ENCODE results near the gene CCIN.

CCIN gene

GRCh38 chr9:36161187-36161586 lies 8.0 kb upstream of the CCIN start:
- Histone ChIP-seq H3K9me3 (ENCODE audit: insufficient read depth, low read length) (peaks cover 6% of the 10 kb centered on the region), H3K4me1 (ENCODE audit: insufficient read depth, insufficient read length) (peaks cover 18% of the 10 kb centered on the region), H3K9ac (ENCODE audit: insufficient read length, low read depth) (no peak overlapping the region), H3K27me3 (ENCODE audit: insufficient read depth, insufficient read length) (no peaks in the 10 kb centered on the region), H3K36me3 (ENCODE audit: insufficient read depth, insufficient read length, low read length) (peaks cover 20% of the 10 kb centered on the region), H3K4me3 (ENCODE audit: insufficient read length, low read depth) (no peak overlapping the region)
- TF ChIP-seq SUZ12 (IDR thresholded peaks at IDR 0.05; ENCODE audit: extremely low read depth, insufficient read depth, insufficient read length) (no peak), ZNF274 (IDR thresholded peaks at IDR 0.05; ENCODE audit: low read depth, low read length) (no peak), YY1 (IDR thresholded peaks at IDR 0.05; ENCODE audit: insufficient read depth, insufficient read length) (no peak)
- no peak for DNase-seq (ENCODE audit: low read depth, low spot score)

- peaks cover 14% of the 10 kb centered on the region for H3K36me3 ChIP-seq (ENCODE audit: insufficient read depth, insufficient read length, low read length)
- H3K4me1 ChIP-seq (ENCODE audit: insufficient read depth, insufficient read length), result peaks cover 18% of the 10 kb centered on the region
Observed at GRCh38 chr9:36162211-36162738, 6.9 kb upstream of the CCIN start.

DNA sequence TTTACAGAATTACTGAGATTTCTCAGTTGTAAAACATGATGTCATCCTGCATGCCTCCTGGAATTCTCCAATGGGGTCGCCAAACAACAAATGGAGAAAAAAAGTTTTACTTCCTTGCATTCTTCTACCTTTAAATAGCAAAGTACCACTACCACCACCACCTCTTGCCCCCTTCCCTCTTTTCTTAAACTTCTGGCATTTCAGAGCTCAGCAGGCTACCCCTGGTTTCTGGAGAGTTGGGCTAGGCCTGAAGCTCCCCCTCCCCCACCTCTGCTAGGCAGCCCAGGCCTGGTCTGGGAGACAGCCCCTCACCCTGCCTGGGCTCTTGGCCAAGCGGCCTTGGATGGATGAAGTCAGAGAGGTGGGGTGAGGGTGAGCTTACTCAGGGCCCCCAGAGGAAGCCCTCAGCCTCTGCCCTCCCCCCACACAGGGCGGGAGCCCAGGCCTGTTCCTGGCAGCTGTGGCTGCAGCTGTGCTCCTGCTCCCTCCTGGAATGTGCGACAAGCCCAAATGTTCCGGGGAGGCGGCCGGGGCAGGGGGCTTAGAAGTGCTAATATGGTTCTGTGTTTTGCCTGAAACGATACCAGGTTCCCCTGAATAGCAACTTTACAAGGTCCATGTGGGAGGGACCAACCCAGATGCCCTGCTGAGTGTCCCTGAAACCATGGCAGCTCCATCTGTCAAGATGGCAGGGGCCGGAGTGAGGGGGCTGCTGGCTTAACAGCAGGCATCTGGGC lies 6.0 kb upstream of the CCIN start:
- Histone ChIP-seq H3K9me3 (ENCODE audit: insufficient read depth, low read length) (no peaks in the 10 kb centered on the region), H3K4me3 (ENCODE audit: insufficient read length, low read depth) (no peak overlapping the region), H3K36me3 (ENCODE audit: insufficient read depth, insufficient read length, low read length) (peaks cover 11% of the 10 kb centered on the region), H3K4me1 (ENCODE audit: insufficient read depth, insufficient read length) (peaks cover 18% of the 10 kb centered on the region), H3K9ac (ENCODE audit: insufficient read length, low read depth) (peak overlapping the region; percentile 4), H3K27me3 (ENCODE audit: insufficient read depth, insufficient read length) (no peaks in the 10 kb centered on the region)
- DNase-seq (ENCODE audit: low read depth, low spot score), result peak; percentile 96
- TF ChIP-seq YY1 (IDR thresholded peaks at IDR 0.05; ENCODE audit: insufficient read depth, insufficient read length) (no peak), SUZ12 (IDR thresholded peaks at IDR 0.05; ENCODE audit: extremely low read depth, insufficient read depth, insufficient read length) (no peak), ZNF274 (IDR thresholded peaks at IDR 0.05; ENCODE audit: low read depth, low read length) (no peak)

More at GRCh38 chr9:36162211-36162738, 6.9 kb upstream of the CCIN start:
- DNase-seq (ENCODE audit: low read depth, low spot score), result no peak
- no peak for TF ChIP-seq ZNF274 (IDR thresholded peaks at IDR 0.05; ENCODE audit: low read depth, low read length)
- TF ChIP-seq SUZ12 (IDR thresholded peaks at IDR 0.05; ENCODE audit: extremely low read depth, insufficient read depth, insufficient read length), result no peak
- TF ChIP-seq YY1 (IDR thresholded peaks at IDR 0.05; ENCODE audit: insufficient read depth, insufficient read length), result no peak
- Histone ChIP-seq H3K4me3 (ENCODE audit: insufficient read length, low read depth) (no peak overlapping the region), H3K9ac (ENCODE audit: insufficient read length, low read depth) (peak overlapping the region; percentile 2), H3K27me3 (ENCODE audit: insufficient read depth, insufficient read length) (no peaks in the 10 kb centered on the region), H3K9me3 (ENCODE audit: insufficient read depth, low read length) (no peaks in the 10 kb centered on the region)

DNA sequence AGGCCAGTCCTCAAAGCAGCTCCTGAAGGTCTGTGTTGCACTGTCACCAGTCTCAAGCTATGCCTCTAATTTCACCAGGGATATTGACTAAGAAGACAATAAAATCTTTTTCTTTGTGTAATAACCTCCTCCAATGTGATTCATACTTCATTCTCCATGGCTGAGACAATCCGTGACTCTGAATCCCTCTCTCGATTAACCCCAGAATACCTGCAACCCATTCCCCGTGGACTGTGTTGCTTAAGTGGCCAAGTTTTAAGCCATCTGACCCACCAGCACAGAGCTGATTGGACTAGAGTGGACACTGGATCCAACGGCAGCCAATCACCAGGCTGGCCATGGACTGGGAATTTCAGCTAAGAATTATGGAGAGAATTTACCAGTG lies 5.4 kb upstream of the CCIN start:
- H3K9ac ChIP-seq (ENCODE audit: insufficient read length, low read depth), result peak overlapping the region; percentile 4

GRCh38 chr9:36164372-36164771 lies 4.8 kb upstream of the CCIN start:
- no peak for DNase-seq (ENCODE audit: low read depth, low spot score)
- Histone ChIP-seq H3K4me1 (ENCODE audit: insufficient read depth, insufficient read length) (peaks cover 18% of the 10 kb centered on the region), H3K36me3 (ENCODE audit: insufficient read depth, insufficient read length, low read length) (peaks cover 7% of the 10 kb centered on the region), H3K27me3 (ENCODE audit: insufficient read depth, insufficient read length) (no peaks in the 10 kb centered on the region), H3K4me3 (ENCODE audit: insufficient read length, low read depth) (no peak overlapping the region), H3K9ac (ENCODE audit: insufficient read length, low read depth) (no peak overlapping the region), H3K9me3 (ENCODE audit: insufficient read depth, low read length) (no peaks in the 10 kb centered on the region)
- TF ChIP-seq YY1 (IDR thresholded peaks at IDR 0.05; ENCODE audit: insufficient read depth, insufficient read length), result no peak
- no peak for TF ChIP-seq SUZ12 (IDR thresholded peaks at IDR 0.05; ENCODE audit: extremely low read depth, insufficient read depth, insufficient read length)
- TF ChIP-seq ZNF274 (IDR thresholded peaks at IDR 0.05; ENCODE audit: low read depth, low read length), result no peak

More for the DNA sequence above, 5.4 kb upstream of the CCIN start:
- no peaks in the 10 kb centered on the region for H3K27me3 ChIP-seq (ENCODE audit: insufficient read depth, insufficient read length)
- H3K9me3 ChIP-seq (ENCODE audit: insufficient read depth, low read length), result no peaks in the 10 kb centered on the region
- H3K36me3 ChIP-seq (ENCODE audit: insufficient read depth, insufficient read length, low read length), result peaks cover 11% of the 10 kb centered on the region
- peaks cover 18% of the 10 kb centered on the region for H3K4me1 ChIP-seq (ENCODE audit: insufficient read depth, insufficient read length)
- TF ChIP-seq ZNF274 (IDR thresholded peaks at IDR 0.05; ENCODE audit: low read depth, low read length) (no peak), SUZ12 (IDR thresholded peaks at IDR 0.05; ENCODE audit: extremely low read depth, insufficient read depth, insufficient read length) (no peak), YY1 (IDR thresholded peaks at IDR 0.05; ENCODE audit: insufficient read depth, insufficient read length) (no peak)
- no peak overlapping the region for H3K4me3 ChIP-seq (ENCODE audit: insufficient read length, low read depth)
- DNase-seq (ENCODE audit: low read depth, low spot score), result no peak

DNA sequence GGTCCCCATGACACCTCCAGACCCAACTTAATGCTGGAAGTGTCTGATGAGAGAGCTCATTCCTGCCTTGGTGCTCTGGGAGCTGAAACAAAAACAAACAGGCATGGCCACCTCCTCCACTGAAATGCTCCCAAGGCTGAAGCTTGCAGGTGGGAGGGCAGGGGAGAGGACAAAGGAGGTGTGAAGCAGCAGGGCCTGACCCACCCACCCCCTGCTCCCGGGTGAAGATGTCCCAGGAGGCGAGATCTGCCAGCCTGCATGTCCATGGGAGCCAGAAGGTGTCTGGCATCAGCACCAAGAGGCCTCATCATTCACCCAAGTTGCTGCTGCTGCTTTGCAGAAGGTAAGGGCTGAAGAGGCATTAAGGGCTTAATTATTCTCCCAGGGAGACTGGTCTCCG lies 4.2 kb upstream of the CCIN start:
- H3K9ac ChIP-seq (ENCODE audit: insufficient read length, low read depth), result no peak overlapping the region
- H3K27me3 ChIP-seq (ENCODE audit: insufficient read depth, insufficient read length), result no peaks in the 10 kb centered on the region
- H3K9me3 ChIP-seq (ENCODE audit: insufficient read depth, low read length), result no peaks in the 10 kb centered on the region
- TF ChIP-seq YY1 (IDR thresholded peaks at IDR 0.05; ENCODE audit: insufficient read depth, insufficient read length) (no peak), SUZ12 (IDR thresholded peaks at IDR 0.05; ENCODE audit: extremely low read depth, insufficient read depth, insufficient read length) (no peak), ZNF274 (IDR thresholded peaks at IDR 0.05; ENCODE audit: low read depth, low read length) (no peak)
- DNase-seq (ENCODE audit: low read depth, low spot score), result no peak
- peaks cover 18% of the 10 kb centered on the region for H3K4me1 ChIP-seq (ENCODE audit: insufficient read depth, insufficient read length)
- H3K4me3 ChIP-seq (ENCODE audit: insufficient read length, low read depth), result no peak overlapping the region
- H3K36me3 ChIP-seq (ENCODE audit: insufficient read depth, insufficient read length, low read length), result peaks cover 8% of the 10 kb centered on the region

- peaks cover 18% of the 10 kb centered on the region for H3K4me1 ChIP-seq (ENCODE audit: insufficient read depth, insufficient read length)
- H3K4me3 ChIP-seq (ENCODE audit: insufficient read length, low read depth), result no peak overlapping the region
- H3K9ac ChIP-seq (ENCODE audit: insufficient read length, low read depth), result no peak overlapping the region
- no peaks in the 10 kb centered on the region for H3K9me3 ChIP-seq (ENCODE audit: insufficient read depth, low read length)
- no peaks in the 10 kb centered on the region for H3K27me3 ChIP-seq (ENCODE audit: insufficient read depth, insufficient read length)
- peaks cover 13% of the 10 kb centered on the region for H3K36me3 ChIP-seq (ENCODE audit: insufficient read depth, insufficient read length, low read length)
- TF ChIP-seq ZNF274 (IDR thresholded peaks at IDR 0.05; ENCODE audit: low read depth, low read length) (no peak), YY1 (IDR thresholded peaks at IDR 0.05; ENCODE audit: insufficient read depth, insufficient read length) (no peak), SUZ12 (IDR thresholded peaks at IDR 0.05; ENCODE audit: extremely low read depth, insufficient read depth, insufficient read length) (no peak)
- DNase-seq (ENCODE audit: low read depth, low spot score), result no peak
Observed at GRCh38 chr9:36165826-36166167, 3.4 kb upstream of the CCIN start.
